IPS-20b (cell line): ENCODE measurements around the gene MRPS10.
A peak's percentile ranks its signal among the peaks of the same experiment; 100 is the strongest.

Experiments
- H3K27ac ChIP-seq: one replicate; pipeline ENCODE4 v1.5.1; 2013; ENCODE audit warnings: low read length
- H3K27me3 ChIP-seq: 2 replicates; pipeline ENCODE4 v1.6.1; 2013; ENCODE audit warnings: mild to moderate bottlenecking, low read length, inconsistent platforms; ENCODE audit not compliant: insufficient read depth
- H3K36me3 ChIP-seq: 2 replicates; pipeline ENCODE4 v1.6.1; 2013; ENCODE audit warnings: low read depth, mild to moderate bottlenecking, inconsistent platforms, low read length, moderate library complexity; ENCODE audit not compliant: insufficient read depth
- H3K4me1 ChIP-seq: 2 replicates; pipeline ENCODE4 v1.6.1; 2013; ENCODE audit warnings: mild to moderate bottlenecking, control low read depth, inconsistent platforms, low read length, moderate library complexity; ENCODE audit not compliant: insufficient read depth
- H3K4me3 ChIP-seq: 2 replicates; pipeline ENCODE4 v1.5.1; 2013; ENCODE audit warnings: mild to moderate bottlenecking, low read length, inconsistent platforms
- H3K9ac ChIP-seq: 2 replicates; pipeline ENCODE4 v1.6.1; 2013; ENCODE audit warnings: low read depth, mild to moderate bottlenecking, inconsistent platforms, low read length, moderate library complexity
- H3K9me3 ChIP-seq: 2 replicates; pipeline ENCODE4 v1.6.1; 2013; ENCODE audit warnings: mild to moderate bottlenecking, low read depth, low read length, inconsistent platforms; ENCODE audit not compliant: insufficient read depth

Gene MRPS10

DNA sequence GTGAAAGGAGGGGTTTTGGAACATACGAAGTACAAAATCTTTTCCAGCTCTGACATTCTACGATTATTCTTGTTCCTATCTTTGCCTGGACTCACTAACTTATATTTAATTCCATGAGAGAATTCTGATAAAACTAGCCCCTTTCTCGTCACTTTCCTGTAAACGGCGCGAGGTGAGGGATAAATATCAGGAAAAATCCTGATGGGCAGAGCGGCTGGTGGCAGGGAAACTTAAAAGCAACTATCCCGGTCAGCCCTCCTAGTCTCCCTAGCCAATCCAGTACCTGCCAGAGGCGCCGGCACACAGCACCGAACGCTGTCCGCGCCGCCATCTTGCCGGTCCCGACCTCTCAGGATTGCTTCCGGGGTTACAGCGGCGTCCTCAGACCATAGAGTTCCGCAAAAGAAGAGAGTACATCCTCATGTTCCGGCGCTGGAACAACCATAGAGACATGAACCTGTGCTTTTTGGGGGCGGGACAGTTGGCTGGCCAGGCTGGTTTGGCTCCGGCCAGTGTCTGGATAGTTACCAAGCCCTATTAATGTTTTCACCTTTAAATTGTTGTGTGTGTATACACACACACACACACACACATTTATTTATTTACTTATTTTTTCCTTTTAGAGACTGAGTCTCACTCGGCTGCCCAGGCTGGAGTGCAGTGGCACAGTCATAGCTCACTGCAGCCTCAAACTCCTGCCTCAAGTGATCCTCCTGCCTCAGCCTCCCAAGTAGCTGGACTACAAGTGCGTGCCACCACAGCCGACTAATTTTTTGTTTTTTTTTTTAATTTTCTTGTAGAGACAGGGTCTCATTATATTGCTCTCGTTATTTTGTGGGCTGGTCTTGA, at the start of gene MRPS10:
TSS of gene MRPS10 (minus strand) at position 343 of the 849 bp plus-strand sequence. CDS start at position 331, 12 bp downstream.
- Histone ChIP-seq H3K4me3 (peak within 1 kb of the TSS; percentile 85), H3K9ac (peak within 1 kb of the TSS; percentile 95), H3K36me3 (peaks cover 16% of the 10 kb centered on the region), H3K4me1 (peaks cover 5% of the 10 kb centered on the region; the same call in 1 of the 2 replicates), H3K27ac (no peak within 1 kb of the TSS), H3K9me3 (no peaks in the 10 kb centered on the region), H3K27me3 (no peaks in the 10 kb centered on the region)

DNA sequence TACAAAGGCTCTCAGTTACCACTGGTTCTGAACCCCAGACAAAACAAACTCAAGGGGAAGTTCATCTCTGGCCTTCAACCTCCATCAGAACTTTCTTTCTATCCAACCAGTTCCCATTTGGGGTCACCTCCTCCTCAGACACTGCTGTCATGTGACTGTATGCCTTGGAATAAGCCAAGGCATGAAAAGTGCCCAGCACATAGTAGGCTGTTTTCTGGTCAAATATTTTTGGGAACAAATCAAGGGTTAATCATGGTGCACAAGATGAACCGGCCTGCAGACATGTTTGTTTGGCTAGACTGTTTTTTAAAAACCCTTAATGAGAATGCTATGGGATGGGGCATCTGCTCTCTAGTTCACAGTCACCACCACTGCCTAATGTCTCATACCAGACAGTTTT, 48.9 kb upstream of the MRPS10 start:
- Histone ChIP-seq H3K27me3 (no peaks in the 10 kb centered on the region), H3K36me3 (peaks cover 49% of the 10 kb centered on the region), H3K4me3 (no peak overlapping the region), H3K9ac (no peak overlapping the region), H3K27ac (no peak overlapping the region), H3K4me1 (peaks cover 4% of the 10 kb centered on the region; the same call in 1 of the 2 replicates), H3K9me3 (no peaks in the 10 kb centered on the region)

DNA sequence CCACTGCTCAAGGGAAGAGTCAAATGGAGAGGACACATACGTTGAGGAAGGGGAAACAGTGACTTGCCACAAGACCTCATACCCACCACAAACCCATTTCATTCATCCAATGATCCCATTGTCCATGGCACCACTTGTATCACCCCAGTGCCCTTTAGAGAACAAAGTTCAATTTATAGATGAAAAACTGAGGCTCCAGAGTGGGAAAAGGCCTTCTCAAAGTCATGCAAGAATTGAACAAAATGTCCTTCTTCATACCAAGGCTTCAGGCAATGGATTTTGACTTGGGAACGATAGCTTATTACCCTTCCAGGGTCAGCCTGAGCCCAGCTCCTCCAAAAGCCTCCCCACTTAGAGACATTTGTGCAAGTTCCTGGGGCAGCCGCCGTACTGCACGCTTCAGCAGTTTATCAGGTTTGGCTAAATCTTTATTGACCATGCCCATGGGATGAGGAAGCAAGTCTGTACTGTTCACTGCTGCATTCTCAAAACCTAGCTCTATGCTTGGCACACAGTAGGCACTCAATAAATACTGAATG, 47.3 kb upstream of the MRPS10 start:
- Histone ChIP-seq H3K36me3 (peaks cover 49% of the 10 kb centered on the region), H3K4me1 (peaks cover 9% of the 10 kb centered on the region; the same call in 1 of the 2 replicates), H3K9me3 (no peaks in the 10 kb centered on the region), H3K4me3 (no peak overlapping the region), H3K9ac (no peak overlapping the region), H3K27me3 (no peaks in the 10 kb centered on the region), H3K27ac (no peak overlapping the region)

DNA sequence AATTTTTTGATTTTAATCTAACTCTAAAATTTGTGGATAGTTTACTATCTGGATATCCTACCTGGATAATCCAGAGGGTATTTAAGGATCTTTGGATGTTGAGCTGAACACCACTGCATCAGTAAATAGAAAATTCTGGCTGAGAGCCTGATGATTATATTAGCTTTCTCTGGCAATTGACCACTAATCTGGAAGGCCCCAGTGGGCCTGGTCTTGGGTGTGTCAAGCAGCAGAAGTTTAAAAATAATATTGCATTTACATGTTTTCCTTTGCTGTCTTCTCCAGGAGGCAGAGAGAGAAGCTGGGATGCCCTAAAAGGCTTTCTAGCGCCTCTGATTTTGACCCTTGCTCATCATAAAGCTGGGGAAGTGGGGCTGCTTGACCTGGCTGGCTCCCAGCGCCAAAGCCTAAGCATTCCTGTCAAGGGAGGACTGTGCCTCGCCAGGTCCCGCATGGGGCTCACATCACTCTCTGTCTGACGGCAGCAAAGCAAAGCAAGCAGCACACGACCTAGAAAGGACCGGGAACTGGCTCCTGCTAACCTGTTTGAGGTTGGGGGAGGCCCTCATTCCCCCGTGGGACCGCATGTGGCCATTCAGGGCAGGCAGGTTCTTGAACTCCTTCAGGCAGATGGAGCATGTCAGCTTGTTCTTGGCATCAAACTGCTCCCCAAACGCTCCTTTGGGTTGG, 46.6 kb upstream of the MRPS10 start:
- Histone ChIP-seq H3K4me1 (peaks cover 9% of the 10 kb centered on the region; the same call in 1 of the 2 replicates), H3K27me3 (no peaks in the 10 kb centered on the region), H3K9me3 (no peaks in the 10 kb centered on the region), H3K36me3 (peaks cover 46% of the 10 kb centered on the region), H3K27ac (no peak overlapping the region), H3K9ac (no peak overlapping the region), H3K4me3 (no peak overlapping the region)

DNA sequence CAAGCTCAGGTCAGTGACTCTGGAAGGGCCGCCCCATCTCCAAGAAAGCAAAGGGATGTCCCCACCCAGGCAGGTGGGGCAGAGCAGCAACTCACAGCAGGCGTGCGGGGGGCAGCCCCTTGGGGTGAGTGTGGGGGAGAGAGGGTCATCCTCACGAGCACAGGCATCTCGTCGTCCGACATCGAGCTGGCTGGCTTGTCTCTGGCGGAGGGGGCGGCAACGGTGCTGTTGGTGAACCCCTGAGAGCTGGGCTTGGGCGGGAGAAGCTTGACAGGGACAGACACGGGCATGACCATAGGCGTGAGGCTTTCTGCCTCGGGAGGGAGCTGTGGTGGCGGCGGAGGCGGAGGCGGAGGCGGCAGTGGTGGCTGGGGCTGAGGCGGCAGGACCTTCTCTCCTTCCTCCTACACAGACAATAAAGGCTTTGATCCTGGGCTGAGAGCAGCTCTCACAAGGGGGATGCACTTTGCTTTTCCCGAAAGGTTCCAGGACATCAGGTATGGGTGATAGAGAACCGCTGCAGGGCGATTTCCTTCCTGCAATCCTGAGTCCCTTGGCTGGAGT, 45.6 kb upstream of the MRPS10 start:
- Histone ChIP-seq H3K27me3 (no peaks in the 10 kb centered on the region), H3K9me3 (no peaks in the 10 kb centered on the region), H3K36me3 (peaks cover 36% of the 10 kb centered on the region), H3K4me3 (no peak overlapping the region), H3K4me1 (peaks cover 11% of the 10 kb centered on the region), H3K27ac (no peak overlapping the region), H3K9ac (no peak overlapping the region)

DNA sequence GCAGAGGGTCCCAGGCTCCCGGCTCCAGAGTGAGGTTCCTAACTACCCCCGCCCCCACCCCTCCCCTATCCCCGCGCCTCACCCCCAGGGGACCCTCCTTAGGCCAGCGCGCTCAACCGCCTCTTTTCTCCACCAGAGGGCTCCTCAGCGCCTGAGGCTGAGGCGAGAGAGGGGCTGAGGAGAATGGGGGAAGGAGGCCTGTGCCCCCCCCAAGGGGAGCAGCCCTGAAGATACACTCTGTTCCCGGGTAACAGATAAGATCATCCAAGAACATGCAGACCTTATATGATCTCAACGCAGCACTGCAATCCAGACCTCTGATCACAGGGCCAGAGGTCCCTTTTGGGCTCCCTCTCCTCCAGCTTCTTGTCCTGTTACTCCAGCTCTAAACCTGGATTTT, 43.3 kb upstream of the MRPS10 start:
- Histone ChIP-seq H3K4me3 (no peak overlapping the region), H3K9me3 (no peaks in the 10 kb centered on the region), H3K4me1 (peaks cover 25% of the 10 kb centered on the region), H3K27ac (no peak overlapping the region), H3K9ac (no peak overlapping the region), H3K27me3 (no peaks in the 10 kb centered on the region), H3K36me3 (peaks cover 37% of the 10 kb centered on the region)

DNA sequence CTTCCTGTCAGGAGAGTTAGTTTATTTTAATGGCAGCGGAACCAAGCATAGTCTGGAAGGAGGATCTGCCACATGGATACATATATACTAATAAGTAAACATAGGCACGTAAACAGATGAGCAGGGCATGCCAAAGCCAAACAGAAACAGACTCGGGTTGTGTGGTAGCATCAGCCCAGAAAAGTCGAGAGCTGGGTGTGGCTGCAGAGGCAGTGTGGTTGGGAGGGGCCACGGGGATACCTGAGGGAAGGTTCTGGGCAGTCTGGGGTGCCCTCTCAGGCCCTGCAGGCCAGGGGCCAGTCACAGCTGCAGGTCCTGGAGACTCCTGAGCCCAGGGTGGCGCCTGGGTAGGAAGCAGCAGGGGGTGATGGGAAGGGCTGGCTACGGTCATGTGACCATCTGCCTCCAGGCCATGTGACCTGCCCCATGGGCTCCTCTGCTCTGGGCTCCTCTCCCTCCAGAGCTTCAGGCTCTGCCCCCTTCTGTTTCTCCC, 42.8 kb upstream of the MRPS10 start:
- peaks cover 40% of the 10 kb centered on the region for H3K36me3 ChIP-seq
- no peaks in the 10 kb centered on the region for H3K27me3 ChIP-seq
- no peaks in the 10 kb centered on the region for H3K9me3 ChIP-seq
- peaks cover 25% of the 10 kb centered on the region for H3K4me1 ChIP-seq
- no peak overlapping the region for H3K4me3 ChIP-seq
- no peak overlapping the region for H3K27ac ChIP-seq
- no peak overlapping the region for H3K9ac ChIP-seq

DNA sequence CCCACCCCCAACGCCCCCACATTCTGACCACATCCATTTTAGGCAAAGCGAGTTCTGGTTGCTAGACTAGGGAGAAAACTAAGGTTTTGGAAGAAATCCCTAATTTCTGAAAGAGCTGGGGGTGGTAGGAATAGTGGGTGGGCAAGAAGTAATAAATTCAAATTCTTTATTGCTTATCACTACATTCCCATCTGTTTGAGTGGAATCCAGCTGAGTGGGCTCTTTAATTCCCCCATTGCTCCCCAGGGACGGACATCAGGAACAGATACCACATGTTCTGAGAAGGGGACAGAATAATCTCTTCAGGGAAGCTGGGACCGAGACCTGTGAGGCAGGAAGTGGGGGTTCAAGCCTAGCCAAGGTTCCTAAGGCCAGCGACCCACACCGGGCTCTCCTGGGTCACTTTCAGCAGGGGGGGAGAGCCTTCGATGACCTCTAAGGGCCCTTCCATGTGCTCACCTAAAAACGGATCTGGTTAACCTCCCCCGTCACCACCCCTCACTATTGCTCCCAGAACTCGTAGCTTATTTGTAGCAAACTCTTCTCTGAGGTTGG, 42.3 kb upstream of the MRPS10 start:
- H3K27me3 ChIP-seq: no peaks in the 10 kb centered on the region
- H3K9me3 ChIP-seq: no peaks in the 10 kb centered on the region
- peaks cover 25% of the 10 kb centered on the region for H3K4me1 ChIP-seq
- no peak overlapping the region for H3K9ac ChIP-seq
- no peak overlapping the region for H3K27ac ChIP-seq
- H3K4me3 ChIP-seq: no peak overlapping the region
- peaks cover 41% of the 10 kb centered on the region for H3K36me3 ChIP-seq

DNA sequence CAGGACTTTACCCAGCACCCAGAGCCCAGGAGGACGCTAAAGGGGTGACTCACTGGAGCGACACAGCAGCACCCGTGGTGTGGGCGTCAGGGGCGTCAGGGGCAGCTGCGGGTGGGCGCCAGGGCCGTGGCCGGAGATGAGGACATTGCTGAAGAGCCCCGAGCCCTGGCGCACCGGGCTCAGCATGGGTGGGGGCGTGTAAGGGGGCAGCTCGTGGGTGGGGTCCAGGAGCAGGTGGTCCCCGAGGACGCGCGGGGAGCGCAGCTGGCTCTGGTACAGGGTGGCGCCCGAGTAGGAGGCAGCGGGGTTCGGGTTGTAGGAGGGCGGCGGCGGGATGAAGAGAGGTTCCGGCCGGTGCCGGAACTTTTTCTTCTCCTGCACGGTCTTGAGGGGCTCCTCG, 41.6 kb upstream of the MRPS10 start:
- no peak overlapping the region for H3K27ac ChIP-seq
- H3K9ac ChIP-seq: no peak overlapping the region
- peaks cover 41% of the 10 kb centered on the region for H3K36me3 ChIP-seq

DNA sequence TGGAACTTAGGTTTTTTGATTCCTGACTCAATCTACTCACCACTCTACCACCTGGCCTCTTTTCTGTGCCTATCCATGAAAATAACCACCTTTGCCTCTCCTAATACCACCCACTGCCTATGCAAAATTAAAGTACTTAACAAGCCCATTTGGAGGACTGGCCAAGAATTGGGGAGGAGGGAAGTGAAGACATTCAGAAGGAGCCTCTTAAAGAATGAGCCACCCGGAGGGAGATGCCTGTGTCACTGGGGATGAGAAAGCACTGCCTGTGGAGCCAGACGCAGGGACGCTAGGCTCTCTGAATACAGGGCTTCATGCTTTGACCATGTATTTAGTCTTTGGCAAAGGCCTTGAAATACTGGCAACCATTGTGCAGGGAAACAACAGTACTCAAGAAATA, 40.0 kb upstream of the MRPS10 start:
- Histone ChIP-seq H3K4me1 (peaks cover 25% of the 10 kb centered on the region), H3K36me3 (peaks cover 42% of the 10 kb centered on the region), H3K27ac (peak overlapping the region; percentile 44), H3K9ac (peak overlapping the region; percentile 54; the same call in 1 of the 2 replicates), H3K9me3 (no peaks in the 10 kb centered on the region), H3K4me3 (peak overlapping the region; percentile 41; the same call in 1 of the 2 replicates), H3K27me3 (no peaks in the 10 kb centered on the region)

More for the DNA sequence above, 41.6 kb upstream of the MRPS10 start:
- Histone ChIP-seq H3K4me1 (peaks cover 25% of the 10 kb centered on the region), H3K9me3 (no peaks in the 10 kb centered on the region), H3K4me3 (no peak overlapping the region), H3K27me3 (no peaks in the 10 kb centered on the region)

DNA sequence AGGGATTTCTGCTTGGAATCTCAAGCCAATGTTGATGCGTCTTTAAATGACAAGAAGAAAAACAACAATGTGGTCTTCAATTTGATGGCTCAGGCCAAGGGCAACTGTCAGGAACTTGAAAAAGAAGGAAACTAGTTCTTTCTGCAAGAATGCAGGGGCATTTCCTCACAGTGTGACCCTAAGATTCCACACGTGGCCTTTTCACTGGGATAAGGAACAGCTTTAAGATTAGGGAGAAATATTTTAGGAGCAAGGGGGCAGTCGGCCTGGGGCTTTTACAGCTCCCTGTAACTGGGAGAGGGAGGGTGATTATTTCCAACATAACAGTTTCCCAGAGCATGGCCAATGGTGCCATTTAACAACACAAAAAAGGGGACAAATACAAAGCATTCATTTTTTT, 39.4 kb upstream of the MRPS10 start:
- peaks cover 45% of the 10 kb centered on the region for H3K36me3 ChIP-seq
- H3K9ac ChIP-seq: peak overlapping the region; percentile 54; the same call in 1 of the 2 replicates
- no peaks in the 10 kb centered on the region for H3K27me3 ChIP-seq
- H3K4me1 ChIP-seq: peaks cover 25% of the 10 kb centered on the region
- peak overlapping the region; percentile 41; the same call in 1 of the 2 replicates for H3K4me3 ChIP-seq
- peak overlapping the region; percentile 44 for H3K27ac ChIP-seq
- no peaks in the 10 kb centered on the region for H3K9me3 ChIP-seq
